K562 (cell line): ENCODE results near the gene SELENOW. TPM values are rescaled to one million over a fixed set of nuclear protein-coding genes. Genes with fewer than 3 reads are reported as not detected.

Source experiments
- EGR1 ChIP-seq: fragments of 450-650 bp; conservative IDR thresholded peaks from 2 replicates; pipeline ENCODE4 v1.6.1; 2017; ENCODE audit warnings: mild to moderate bottlenecking
- EP400 ChIP-seq: fragments of 450-650 bp; IDR thresholded peaks from 2 replicates; pipeline ENCODE4 v1.6.1; 2017; ENCODE audit warnings: antibody characterized with exemption, mild to moderate bottlenecking, moderate library complexity
- FOSL1 ChIP-seq: fragments of 200-800 bp; sonication (Bioruptor generic); conservative IDR thresholded peaks from 2 replicates; pipeline ENCODE4 v1.6.1; 2016; ENCODE audit warnings: missing genetic modification characterization, missing compliant biosample characterization
- MCM5 ChIP-seq: fragments of 450-650 bp; IDR thresholded peaks from 2 replicates; pipeline ENCODE4 v1.6.1; 2016; ENCODE audit warnings: low read depth
- NCOR1 ChIP-seq: fragments of 450-650 bp; IDR thresholded peaks from 2 replicates; pipeline ENCODE4 v1.6.1; 2016; ENCODE audit warnings: mild to moderate bottlenecking, moderate library complexity
- POLR2H ChIP-seq: IDR thresholded peaks from 2 replicates; pipeline ENCODE4 v1.6.1; 2016; ENCODE audit warnings: missing genetic modification characterization, low read depth, mild to moderate bottlenecking, control low read depth, missing compliant biosample characterization, moderate library complexity
- RBM15 ChIP-seq: fragments of 200-400 bp; formaldehyde crosslinking; IDR thresholded peaks from 2 replicates; pipeline ENCODE4 v1.6.1; 2018; ENCODE audit warnings: mild to moderate bottlenecking, low read length, moderate library complexity; ENCODE audit not compliant: insufficient read depth
- SRF ChIP-seq, 2 experiments: fragments of 250-450, 450-650 bp in 1 of 2; sonication (Bioruptor Pico) in 1 of 2; sonication (generic) in 1 of 2; formaldehyde crosslinking; IDR thresholded peaks; 2 replicates each; pipeline versions ENCODE4 v1.5.0 to v1.5.1; 2020 to 2022; ENCODE audit warnings: mild to moderate bottlenecking in 1 of 2, missing genetic modification reagents in 1 of 2
- TAF9B ChIP-seq: fragments of 450-650 bp; IDR thresholded peaks from 2 replicates; pipeline ENCODE4 v1.6.1; 2018; ENCODE audit warnings: mild to moderate bottlenecking; ENCODE audit not compliant: partially characterized antibody
- TCF7 ChIP-seq: sonication (generic); IDR thresholded peaks from 2 replicates; pipeline ENCODE4 v1.6.1; 2016; ENCODE audit warnings: antibody characterized with exemption, borderline replicate concordance
- TGIF2 ChIP-seq: sonication (generic); formaldehyde crosslinking; IDR thresholded peaks from 2 replicates; pipeline ENCODE4 v1.8.1; 2022; ENCODE audit warnings: mild to moderate bottlenecking, missing genetic modification reagents, moderate library complexity
- ZNF444 ChIP-seq: fragments of 250-450 bp; sonication (Bioruptor Pico); IDR thresholded peaks from 2 replicates; pipeline ENCODE4 v1.4.0; 2020; ENCODE audit warnings: mild to moderate bottlenecking, moderate library complexity
- polyA plus RNA-seq, 8 experiments: library from polyadenylated mRNA; depleted of rRNA in 4 of 8; stranded (reverse) in 5 of 8; unstranded in 3 of 8; fragments of >200 nt; fragmentation: Nextera tagmentation in 2 of 8; fragmentation: Illumina TruSeq in 1 of 8; extraction: Ambion mirVana in 2 of 8; extraction: Trizol in 1 of 8; gene quantifications; 2 replicates each; pipeline versions ENCODE4 v1.2.1 to v1.2.3, GENCODE V29; 2011 to 2014; ENCODE audit warnings: inconsistent platforms in 1 of 8, missing spikeins in 1 of 8
- total RNA-seq, 7 experiments: library from RNA; depleted of rRNA in 6 of 7; stranded (reverse); fragments of >200 nt in 6 of 7; fragmentation: Illumina TruSeq in 2 of 7; extraction: Trizol in 2 of 7; gene quantifications; 2 replicates each; pipeline versions ENCODE4 v1.2.1 to v1.2.3, GENCODE V29; 2011 to 2021; ENCODE audit warnings: low replicate concordance in 1 of 7
- TF ChIP-seq, protein P1 (sequence below): fragments of 450-650 bp; IDR thresholded peaks from 2 replicates; pipeline ENCODE4 v1.6.1; 2018; ENCODE audit not compliant: partially characterized antibody
- TF ChIP-seq, protein P2 (sequence below), 2 experiments: fragments of 450-650 bp; conservative IDR thresholded peaks; 2 replicates each; pipeline ENCODE4 v1.6.1; 2017; ENCODE audit warnings: mild to moderate bottlenecking in 2 of 2, moderate library complexity in 2 of 2
- TF ChIP-seq, protein P3 (sequence below): fragments of 250-450 bp; sonication (Bioruptor Pico); IDR thresholded peaks from 2 replicates; pipeline ENCODE4 v1.4.0; 2020; ENCODE audit warnings: mild to moderate bottlenecking, moderate library complexity
- TF ChIP-seq, protein P4 (sequence below): sonication (generic); formaldehyde crosslinking; IDR thresholded peaks from 2 replicates; pipeline ENCODE4 v1.4.0; 2020; ENCODE audit warnings: mild to moderate bottlenecking, missing genetic modification reagents

SELENOW gene
- total and polyA plus RNA-seq, 9 of the 15 experiments (the other 6 are each of a cell fraction or from before 2014, with no cell fraction given): 91.9 to 279 (median 156) TPM

DNA sequence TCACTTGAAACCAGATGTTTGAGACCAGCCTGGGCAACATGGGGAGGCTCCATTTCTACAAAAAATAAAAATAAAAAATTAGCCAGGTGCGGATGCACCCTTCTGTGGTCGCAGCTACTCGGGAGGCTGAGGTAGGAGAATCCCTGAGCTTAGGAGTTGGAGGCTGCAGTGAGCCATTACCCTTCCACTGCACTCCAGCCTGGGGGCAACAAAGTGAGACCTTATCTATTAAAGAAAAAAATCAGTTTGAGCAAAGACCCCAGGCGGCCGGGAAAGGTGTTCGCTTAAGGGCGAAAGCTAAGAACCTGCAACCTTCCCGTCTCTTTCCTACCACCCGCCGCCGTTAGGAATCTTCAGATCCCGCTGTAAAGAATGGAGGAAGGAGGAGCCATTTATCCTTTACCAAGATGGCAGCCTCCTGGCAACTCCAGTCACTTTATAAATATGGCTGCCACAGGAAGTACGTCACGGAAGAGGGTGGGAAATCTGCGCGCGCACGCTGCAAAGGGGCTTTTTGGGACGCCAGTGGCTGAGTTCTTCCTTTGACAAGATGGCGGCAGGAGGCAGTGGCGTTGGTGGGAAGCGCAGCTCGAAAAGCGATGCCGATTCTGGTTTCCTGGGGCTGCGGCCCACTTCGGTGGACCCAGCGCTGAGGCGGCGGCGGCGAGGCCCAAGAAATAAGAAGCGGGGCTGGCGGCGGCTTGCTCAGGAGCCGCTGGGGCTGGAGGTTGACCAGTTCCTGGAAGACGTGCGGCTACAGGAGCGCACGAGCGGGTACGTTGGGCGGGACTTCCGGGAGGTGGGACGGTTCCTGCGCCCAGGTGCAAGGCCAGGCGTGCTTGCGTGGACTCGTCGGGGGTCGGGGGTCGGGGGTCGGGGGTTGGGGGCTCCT lies 33.2 kb upstream of the SELENOW start, which contains the start of gene NOP53 (continued):
- TF ChIP-seq SRF (CRISPR knock-in tag; IDR thresholded peaks at IDR 0.05) (peak in 1 of 2 experiments; percentile 37; a peak in 1 of 4 replicates), ZNF444 (CRISPR knock-in tag) (no peak), FOSL1 (tag) (no peak), RBM15 (no peak), TGIF2 (no peak), NCOR1 (peak; percentile 36; the same call in 1 of the 2 replicates), TCF7 (no peak), EP400 (peak; percentile 98), POLR2H (tag) (peak; percentile 94), EGR1 (0 out of 2 replicates have a peak, but pooled peaks have one; percentile 2), MCM5 (no peak), TAF9B (peak; percentile 96)
- TF ChIP-seq, protein P1, sequence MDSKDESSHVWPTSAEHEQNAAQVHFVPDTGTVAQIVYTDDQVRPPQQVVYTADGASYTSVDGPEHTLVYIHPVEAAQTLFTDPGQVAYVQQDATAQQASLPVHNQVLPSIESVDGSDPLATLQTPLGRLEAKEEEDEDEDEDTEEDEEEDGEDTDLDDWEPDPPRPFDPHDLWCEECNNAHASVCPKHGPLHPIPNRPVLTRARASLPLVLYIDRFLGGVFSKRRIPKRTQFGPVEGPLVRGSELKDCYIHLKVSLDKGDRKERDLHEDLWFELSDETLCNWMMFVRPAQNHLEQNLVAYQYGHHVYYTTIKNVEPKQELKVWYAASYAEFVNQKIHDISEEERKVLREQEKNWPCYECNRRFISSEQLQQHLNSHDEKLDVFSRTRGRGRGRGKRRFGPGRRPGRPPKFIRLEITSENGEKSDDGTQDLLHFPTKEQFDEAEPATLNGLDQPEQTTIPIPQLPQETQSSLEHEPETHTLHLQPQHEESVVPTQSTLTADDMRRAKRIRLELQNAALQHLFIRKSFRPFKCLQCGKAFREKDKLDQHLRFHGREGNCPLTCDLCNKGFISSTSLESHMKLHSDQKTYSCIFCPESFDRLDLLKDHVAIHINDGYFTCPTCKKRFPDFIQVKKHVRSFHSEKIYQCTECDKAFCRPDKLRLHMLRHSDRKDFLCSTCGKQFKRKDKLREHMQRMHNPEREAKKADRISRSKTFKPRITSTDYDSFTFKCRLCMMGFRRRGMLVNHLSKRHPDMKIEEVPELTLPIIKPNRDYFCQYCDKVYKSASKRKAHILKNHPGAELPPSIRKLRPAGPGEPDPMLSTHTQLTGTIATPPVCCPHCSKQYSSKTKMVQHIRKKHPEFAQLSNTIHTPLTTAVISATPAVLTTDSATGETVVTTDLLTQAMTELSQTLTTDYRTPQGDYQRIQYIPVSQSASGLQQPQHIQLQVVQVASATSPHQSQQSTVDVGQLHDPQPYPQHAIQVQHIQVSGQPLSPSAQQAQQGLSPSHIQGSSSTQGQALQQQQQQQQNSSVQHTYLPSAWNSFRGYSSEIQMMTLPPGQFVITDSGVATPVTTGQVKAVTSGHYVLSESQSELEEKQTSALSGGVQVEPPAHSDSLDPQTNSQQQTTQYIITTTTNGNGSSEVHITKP: no peak
- TF ChIP-seq, protein P2, sequence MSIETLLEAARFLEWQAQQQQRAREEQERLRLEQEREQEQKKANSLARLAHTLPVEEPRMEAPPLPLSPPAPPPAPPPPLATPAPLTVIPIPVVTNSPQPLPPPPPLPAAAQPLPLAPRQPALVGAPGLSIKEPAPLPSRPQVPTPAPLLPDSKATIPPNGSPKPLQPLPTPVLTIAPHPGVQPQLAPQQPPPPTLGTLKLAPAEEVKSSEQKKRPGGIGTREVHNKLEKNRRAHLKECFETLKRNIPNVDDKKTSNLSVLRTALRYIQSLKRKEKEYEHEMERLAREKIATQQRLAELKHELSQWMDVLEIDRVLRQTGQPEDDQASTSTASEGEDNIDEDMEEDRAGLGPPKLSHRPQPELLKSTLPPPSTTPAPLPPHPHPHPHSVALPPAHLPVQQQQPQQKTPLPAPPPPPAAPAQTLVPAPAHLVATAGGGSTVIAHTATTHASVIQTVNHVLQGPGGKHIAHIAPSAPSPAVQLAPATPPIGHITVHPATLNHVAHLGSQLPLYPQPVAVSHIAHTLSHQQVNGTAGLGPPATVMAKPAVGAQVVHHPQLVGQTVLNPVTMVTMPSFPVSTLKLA (conservative IDR thresholded peaks at IDR 0.05): peak; percentile 95 to 96
- TF ChIP-seq, protein P3, sequence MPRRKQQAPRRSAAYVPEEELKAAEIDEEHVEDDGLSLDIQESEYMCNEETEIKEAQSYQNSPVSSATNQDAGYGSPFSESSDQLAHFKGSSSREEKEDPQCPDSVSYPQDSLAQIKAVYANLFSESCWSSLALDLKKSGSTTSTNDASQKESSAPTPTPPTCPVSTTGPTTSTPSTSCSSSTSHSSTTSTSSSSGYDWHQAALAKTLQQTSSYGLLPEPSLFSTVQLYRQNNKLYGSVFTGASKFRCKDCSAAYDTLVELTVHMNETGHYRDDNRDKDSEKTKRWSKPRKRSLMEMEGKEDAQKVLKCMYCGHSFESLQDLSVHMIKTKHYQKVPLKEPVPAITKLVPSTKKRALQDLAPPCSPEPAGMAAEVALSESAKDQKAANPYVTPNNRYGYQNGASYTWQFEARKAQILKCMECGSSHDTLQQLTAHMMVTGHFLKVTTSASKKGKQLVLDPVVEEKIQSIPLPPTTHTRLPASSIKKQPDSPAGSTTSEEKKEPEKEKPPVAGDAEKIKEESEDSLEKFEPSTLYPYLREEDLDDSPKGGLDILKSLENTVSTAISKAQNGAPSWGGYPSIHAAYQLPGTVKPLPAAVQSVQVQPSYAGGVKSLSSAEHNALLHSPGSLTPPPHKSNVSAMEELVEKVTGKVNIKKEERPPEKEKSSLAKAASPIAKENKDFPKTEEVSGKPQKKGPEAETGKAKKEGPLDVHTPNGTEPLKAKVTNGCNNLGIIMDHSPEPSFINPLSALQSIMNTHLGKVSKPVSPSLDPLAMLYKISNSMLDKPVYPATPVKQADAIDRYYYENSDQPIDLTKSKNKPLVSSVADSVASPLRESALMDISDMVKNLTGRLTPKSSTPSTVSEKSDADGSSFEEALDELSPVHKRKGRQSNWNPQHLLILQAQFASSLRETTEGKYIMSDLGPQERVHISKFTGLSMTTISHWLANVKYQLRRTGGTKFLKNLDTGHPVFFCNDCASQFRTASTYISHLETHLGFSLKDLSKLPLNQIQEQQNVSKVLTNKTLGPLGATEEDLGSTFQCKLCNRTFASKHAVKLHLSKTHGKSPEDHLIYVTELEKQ (CRISPR knock-in tag): no peak
- TF ChIP-seq, protein P4, sequence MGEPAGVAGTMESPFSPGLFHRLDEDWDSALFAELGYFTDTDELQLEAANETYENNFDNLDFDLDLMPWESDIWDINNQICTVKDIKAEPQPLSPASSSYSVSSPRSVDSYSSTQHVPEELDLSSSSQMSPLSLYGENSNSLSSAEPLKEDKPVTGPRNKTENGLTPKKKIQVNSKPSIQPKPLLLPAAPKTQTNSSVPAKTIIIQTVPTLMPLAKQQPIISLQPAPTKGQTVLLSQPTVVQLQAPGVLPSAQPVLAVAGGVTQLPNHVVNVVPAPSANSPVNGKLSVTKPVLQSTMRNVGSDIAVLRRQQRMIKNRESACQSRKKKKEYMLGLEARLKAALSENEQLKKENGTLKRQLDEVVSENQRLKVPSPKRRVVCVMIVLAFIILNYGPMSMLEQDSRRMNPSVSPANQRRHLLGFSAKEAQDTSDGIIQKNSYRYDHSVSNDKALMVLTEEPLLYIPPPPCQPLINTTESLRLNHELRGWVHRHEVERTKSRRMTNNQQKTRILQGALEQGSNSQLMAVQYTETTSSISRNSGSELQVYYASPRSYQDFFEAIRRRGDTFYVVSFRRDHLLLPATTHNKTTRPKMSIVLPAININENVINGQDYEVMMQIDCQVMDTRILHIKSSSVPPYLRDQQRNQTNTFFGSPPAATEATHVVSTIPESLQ: 0 out of 2 replicates have a peak, but pooled peaks have one; percentile 45
